ENCODE results near the gene P4HB.

DNA sequence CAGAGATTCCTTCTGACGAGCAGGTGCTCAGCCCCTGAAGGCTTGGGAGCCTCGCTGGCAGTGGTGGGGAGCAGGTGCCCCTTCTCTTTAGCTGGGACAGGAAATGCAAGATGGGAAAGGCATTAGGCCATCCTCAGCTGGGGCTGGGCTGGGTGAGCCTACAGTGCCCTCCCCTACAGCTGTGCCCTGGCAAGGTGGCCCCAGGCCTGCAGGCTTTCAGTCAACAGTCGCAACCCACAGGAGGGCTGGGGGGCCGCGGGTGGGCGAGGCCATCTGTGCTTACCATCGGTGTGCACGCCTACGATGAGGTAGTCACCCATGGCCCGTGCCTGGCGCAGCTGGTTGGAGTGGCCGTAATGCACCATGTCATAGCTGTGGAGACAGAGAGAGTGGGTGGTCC, 48.9 kb upstream of the P4HB start:
- no peak for TF ChIP-seq EP300 (IDR thresholded peaks at IDR 0.05; ENCODE audit: borderline replicate concordance)
- no peak for TF ChIP-seq RAD21 (IDR thresholded peaks at IDR 0.05; ENCODE audit: low read depth)
- TF ChIP-seq, protein P1, sequence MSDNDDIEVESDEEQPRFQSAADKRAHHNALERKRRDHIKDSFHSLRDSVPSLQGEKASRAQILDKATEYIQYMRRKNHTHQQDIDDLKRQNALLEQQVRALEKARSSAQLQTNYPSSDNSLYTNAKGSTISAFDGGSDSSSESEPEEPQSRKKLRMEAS (IDR thresholded peaks at IDR 0.05) = no peak
- TF ChIP-seq, protein P2, sequence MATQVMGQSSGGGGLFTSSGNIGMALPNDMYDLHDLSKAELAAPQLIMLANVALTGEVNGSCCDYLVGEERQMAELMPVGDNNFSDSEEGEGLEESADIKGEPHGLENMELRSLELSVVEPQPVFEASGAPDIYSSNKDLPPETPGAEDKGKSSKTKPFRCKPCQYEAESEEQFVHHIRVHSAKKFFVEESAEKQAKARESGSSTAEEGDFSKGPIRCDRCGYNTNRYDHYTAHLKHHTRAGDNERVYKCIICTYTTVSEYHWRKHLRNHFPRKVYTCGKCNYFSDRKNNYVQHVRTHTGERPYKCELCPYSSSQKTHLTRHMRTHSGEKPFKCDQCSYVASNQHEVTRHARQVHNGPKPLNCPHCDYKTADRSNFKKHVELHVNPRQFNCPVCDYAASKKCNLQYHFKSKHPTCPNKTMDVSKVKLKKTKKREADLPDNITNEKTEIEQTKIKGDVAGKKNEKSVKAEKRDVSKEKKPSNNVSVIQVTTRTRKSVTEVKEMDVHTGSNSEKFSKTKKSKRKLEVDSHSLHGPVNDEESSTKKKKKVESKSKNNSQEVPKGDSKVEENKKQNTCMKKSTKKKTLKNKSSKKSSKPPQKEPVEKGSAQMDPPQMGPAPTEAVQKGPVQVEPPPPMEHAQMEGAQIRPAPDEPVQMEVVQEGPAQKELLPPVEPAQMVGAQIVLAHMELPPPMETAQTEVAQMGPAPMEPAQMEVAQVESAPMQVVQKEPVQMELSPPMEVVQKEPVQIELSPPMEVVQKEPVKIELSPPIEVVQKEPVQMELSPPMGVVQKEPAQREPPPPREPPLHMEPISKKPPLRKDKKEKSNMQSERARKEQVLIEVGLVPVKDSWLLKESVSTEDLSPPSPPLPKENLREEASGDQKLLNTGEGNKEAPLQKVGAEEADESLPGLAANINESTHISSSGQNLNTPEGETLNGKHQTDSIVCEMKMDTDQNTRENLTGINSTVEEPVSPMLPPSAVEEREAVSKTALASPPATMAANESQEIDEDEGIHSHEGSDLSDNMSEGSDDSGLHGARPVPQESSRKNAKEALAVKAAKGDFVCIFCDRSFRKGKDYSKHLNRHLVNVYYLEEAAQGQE (IDR thresholded peaks at IDR 0.05; ENCODE audit: low read depth) = no peak
- TF ChIP-seq NFIC (IDR thresholded peaks at IDR 0.05) = no peak
- no peak for TF ChIP-seq CEBPB (IDR thresholded peaks at IDR 0.05)
- TF ChIP-seq TCF12 (IDR thresholded peaks at IDR 0.05; ENCODE audit: low read depth) = no peak
- TF ChIP-seq YY1 (IDR thresholded peaks at IDR 0.05; ENCODE audit: low read depth) = no peak
